Gastrocnemius medialis (tissue), 4 donors: ENCODE measurements around the gene LDB3. TPM values are rescaled to one million over a fixed set of nuclear protein-coding genes. Genes with fewer than 3 reads are reported as not detected.

Experiments used
- ATAC-seq, 2 donors: fragments of 150-250 bp; one replicate each; pipeline ENCODE4 v1.9.1; 2016
- DNase-seq, 2 donors: peaks; one replicate each; pipeline ENCODE4 v3.0.0-alpha.2; 2019
- H3K27ac ChIP-seq, 4 donors: fragments of 200-600 bp; sonication (generic); 1 replicate in 1 of 4; 2 replicates in 3 of 4; pipeline ENCODE4 v1.5.1; 2016 to 2018; ENCODE audit warnings: mild to moderate bottlenecking in 2 of 4, moderate library complexity in 1 of 4
- H3K27me3 ChIP-seq, 3 donors: fragments of 200-600 bp; sonication (generic) in 2 of 3; 1 replicate in 1 of 3; 2 replicates in 2 of 3; pipeline versions ENCODE4 v1.5.1 to v1.6.0; 2016 to 2019; ENCODE audit warnings: mild to moderate bottlenecking in 1 of 3, moderate library complexity in 1 of 3
- H3K36me3 ChIP-seq, 2 donors: fragments of 200-600 bp; sonication (generic) in 1 of 2; one replicate each; pipeline ENCODE4 v1.5.1; 2017 to 2018
- H3K4me1 ChIP-seq, 2 donors: fragments of 200-600 bp; sonication (generic) in 1 of 2; one replicate each; pipeline ENCODE4 v1.5.1; 2016 to 2017; ENCODE audit warnings: mild to moderate bottlenecking in 2 of 2
- H3K4me3 ChIP-seq, 4 donors: fragments of 200-600 bp; sonication (generic) in 3 of 4; 1 replicate in 1 of 4; 2 replicates in 3 of 4; pipeline ENCODE4 v1.5.1; 2016 to 2019; ENCODE audit warnings: mild to moderate bottlenecking in 2 of 4
- H3K9me3 ChIP-seq, 3 donors: fragments of 200-600 bp; sonication (generic) in 2 of 3; 1 replicate in 1 of 3; 2 replicates in 2 of 3; pipeline ENCODE4 v1.5.1; 2016 to 2019
- POLR2A ChIP-seq, 2 donors: fragments of 450-650 bp; IDR thresholded peaks; one replicate each; pipeline ENCODE4 v1.6.1; 2017; ENCODE audit warnings: antibody characterized with exemption in 2 of 2, mild to moderate bottlenecking in 2 of 2, moderate library complexity in 2 of 2
- in situ Hi-C, 4 donors: fragments of 200-750 bp; cut with MboI; loops; one replicate each; pipeline versions ENCODE4 v1.15.0 to v1.8.0; 2017; ENCODE audit warnings: low sequenced_read_pairs in 4 of 4
- intact Hi-C: fragments of 100-400 bp; cut with DNase I; formaldehyde crosslinking; loops from one replicate; pipeline ENCODE4 v1.15.1; 2023; ENCODE audit warnings: low total_unique reads
- total RNA-seq, 4 donors: library from RNA; depleted of rRNA; stranded (reverse); fragments of >200 nt; gene quantifications; one replicate each; pipeline versions ENCODE4 v1.1.0 to v1.2.3, GENCODE V29; 2016
- TF ChIP-seq, protein P1 (sequence below), 5 experiments: fragments of 450-650 bp in 3 of 5; fragments of 200-600 bp in 2 of 5; sonication (generic) in 2 of 5; IDR thresholded peaks in 4 of 5; conservative IDR thresholded peaks in 1 of 5; 1 replicate in 4 of 5; 2 replicates in 1 of 5; pipeline ENCODE4 v1.5.1; 2016 to 2019; ENCODE audit warnings: antibody characterized with exemption in 5 of 5, mild to moderate bottlenecking in 3 of 5, moderate library complexity in 3 of 5

Gene LDB3
- total RNA-seq, 4 donors from 2014 or later, result 164 to 305 (median 227) TPM

DNA sequence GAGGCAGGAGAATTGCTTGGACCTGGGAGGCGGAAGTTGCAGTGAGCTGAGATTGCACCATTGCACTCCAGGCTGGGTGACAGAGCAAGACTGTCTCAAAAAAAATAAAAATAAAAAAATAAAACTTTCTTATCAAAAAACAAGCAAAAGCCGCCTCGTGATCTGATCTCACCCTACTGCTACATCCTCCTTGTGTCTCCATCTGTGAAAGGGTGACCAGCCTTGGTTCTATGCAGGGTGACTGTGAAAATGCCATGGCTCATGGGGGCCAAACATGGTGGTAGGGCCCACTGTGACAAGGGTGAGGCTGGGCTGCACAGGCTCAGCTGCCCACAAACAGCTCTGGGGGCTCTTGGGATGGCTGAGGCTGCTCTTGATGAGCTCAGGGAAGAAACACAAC, 14.9 kb upstream of the LDB3 start:
- DNase-seq (no peak), ATAC-seq (no peak)
- Histone ChIP-seq H3K4me1 (peaks cover 16 to 20% of the 10 kb centered on the region in 2 donors), H3K4me3 (no peak overlapping the region), H3K9me3 (no peaks in the 10 kb centered on the region), H3K27ac (no peak overlapping the region), H3K27me3 (no peaks in the 10 kb centered on the region), H3K36me3 (no peaks in the 10 kb centered on the region)
- intact Hi-C loops, result no loop called here
- TF ChIP-seq, protein P1, sequence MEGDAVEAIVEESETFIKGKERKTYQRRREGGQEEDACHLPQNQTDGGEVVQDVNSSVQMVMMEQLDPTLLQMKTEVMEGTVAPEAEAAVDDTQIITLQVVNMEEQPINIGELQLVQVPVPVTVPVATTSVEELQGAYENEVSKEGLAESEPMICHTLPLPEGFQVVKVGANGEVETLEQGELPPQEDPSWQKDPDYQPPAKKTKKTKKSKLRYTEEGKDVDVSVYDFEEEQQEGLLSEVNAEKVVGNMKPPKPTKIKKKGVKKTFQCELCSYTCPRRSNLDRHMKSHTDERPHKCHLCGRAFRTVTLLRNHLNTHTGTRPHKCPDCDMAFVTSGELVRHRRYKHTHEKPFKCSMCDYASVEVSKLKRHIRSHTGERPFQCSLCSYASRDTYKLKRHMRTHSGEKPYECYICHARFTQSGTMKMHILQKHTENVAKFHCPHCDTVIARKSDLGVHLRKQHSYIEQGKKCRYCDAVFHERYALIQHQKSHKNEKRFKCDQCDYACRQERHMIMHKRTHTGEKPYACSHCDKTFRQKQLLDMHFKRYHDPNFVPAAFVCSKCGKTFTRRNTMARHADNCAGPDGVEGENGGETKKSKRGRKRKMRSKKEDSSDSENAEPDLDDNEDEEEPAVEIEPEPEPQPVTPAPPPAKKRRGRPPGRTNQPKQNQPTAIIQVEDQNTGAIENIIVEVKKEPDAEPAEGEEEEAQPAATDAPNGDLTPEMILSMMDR (IDR thresholded peaks at IDR 0.05 in 4 of 5, conservative IDR thresholded peaks at IDR 0.05 in 1 of 5), result no peak
- no peak for TF ChIP-seq POLR2A (IDR thresholded peaks at IDR 0.05)
- in situ Hi-C loops, result no loop called here

DNA sequence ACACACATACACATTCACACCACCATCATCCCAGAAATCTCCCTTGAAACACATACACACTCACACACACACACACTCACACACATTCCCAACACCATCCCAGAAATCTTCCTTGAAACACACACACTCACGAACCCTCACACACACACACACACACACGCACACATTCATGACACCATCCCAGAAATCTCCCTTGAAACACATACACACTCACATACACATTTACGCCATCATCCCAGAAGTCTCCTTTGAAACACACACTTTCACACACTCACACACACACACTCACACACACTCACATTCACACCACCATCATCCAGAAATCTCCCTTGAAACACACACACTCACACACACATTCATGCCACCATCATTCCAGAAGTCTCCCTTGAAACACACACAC, 14.3 kb upstream of the LDB3 start:
- intact Hi-C loops (no loop called here), in situ Hi-C loops (no loop called here)
- ATAC-seq (no peak), DNase-seq (no peak)
- no peak overlapping the region for H3K4me3 ChIP-seq
- peaks cover 11 to 21% of the 10 kb centered on the region in 2 donors for H3K4me1 ChIP-seq
- H3K27me3 ChIP-seq, result no peaks in the 10 kb centered on the region
- TF ChIP-seq, protein P1 (IDR thresholded peaks at IDR 0.05 in 4 of 5, conservative IDR thresholded peaks at IDR 0.05 in 1 of 5), result no peak
- TF ChIP-seq POLR2A (IDR thresholded peaks at IDR 0.05), result no peak
- H3K36me3 ChIP-seq, result no peaks in the 10 kb centered on the region
- peak overlapping the region in 2 of 4 donors; percentile 42 to 46 for H3K27ac ChIP-seq
- H3K9me3 ChIP-seq, result no peaks in the 10 kb centered on the region

DNA sequence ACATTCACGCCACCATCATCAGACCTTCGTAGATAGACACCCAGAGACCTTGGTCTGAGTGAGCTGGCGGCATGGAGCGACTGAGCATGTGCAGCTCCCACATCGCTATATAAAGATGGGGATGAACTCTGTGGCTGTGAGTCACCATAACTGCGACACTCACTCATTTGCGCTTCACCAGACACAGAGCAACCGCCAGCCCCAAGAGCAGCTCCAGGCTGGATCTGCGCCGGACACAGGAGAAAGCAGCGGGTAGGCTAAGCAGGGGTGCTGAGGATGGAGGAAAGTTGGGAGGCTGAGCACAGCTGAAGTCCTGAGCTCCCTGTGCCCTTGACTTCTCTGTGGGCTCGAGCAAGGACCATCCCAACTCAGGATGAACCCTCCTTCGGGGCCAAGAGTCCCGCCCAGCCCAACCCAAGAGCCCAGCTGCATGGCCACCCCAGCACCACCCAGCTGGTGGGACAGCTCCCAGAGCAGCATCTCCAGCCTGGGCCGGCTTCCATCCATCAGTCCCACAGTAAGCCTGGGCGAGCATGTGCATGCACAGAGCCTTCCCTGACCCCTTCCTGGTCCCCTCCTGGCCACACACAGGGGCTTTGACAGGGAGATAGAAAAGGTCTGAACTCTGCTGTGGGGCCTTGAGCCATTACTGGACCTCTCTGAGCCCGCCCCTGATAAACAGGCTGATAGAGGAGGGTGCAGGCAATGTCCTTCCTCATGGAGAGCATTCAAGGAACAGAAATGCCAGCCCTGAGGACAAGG, 13.7 kb upstream of the LDB3 start, which contains the start of gene OPN4:
TSS of gene OPN4 (plus strand) at position 137 of the 762 bp plus-strand sequence. CDS start at position 374, 237 bp downstream.
- DNase-seq (no peak), ATAC-seq (no peak)
- H3K27me3 ChIP-seq, result no peaks in the 10 kb centered on the region
- H3K9me3 ChIP-seq, result no peaks in the 10 kb centered on the region
- intact Hi-C loops (no loop called here), in situ Hi-C loops (no loop called here)
- no peaks in the 10 kb centered on the region for H3K36me3 ChIP-seq
- H3K4me1 ChIP-seq, result peaks cover 5 to 15% of the 10 kb centered on the region in 2 donors
- H3K4me3 ChIP-seq, result no peak within 1 kb of the TSS
- H3K27ac ChIP-seq, result peak within 1 kb of the TSS in 3 of 4 donors; percentile 19 to 46 (median 42)
- no peak for TF ChIP-seq POLR2A (IDR thresholded peaks at IDR 0.05)
- TF ChIP-seq, protein P1 (IDR thresholded peaks at IDR 0.05 in 4 of 5, conservative IDR thresholded peaks at IDR 0.05 in 1 of 5), result no peak

DNA sequence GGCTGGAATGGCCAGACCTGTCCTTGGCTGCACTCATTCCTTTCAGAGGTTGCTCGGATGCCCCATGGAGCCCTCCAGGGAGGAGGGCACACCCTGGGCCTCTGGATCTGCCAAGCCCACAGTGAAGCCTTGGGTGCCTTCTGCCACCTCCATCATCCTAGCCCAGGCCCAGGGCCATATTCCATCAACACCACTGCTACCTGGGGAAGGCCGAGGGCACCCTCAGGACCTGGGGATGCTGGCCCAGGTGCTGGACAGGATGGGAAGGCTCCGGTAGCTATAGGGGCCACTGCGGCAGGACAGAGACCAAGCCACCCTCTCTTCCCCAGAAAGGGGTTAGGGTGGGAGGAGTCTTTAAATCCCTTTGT, 13.2 kb upstream of the LDB3 start:
- intact Hi-C loops, result no loop called here
- peak overlapping the region in 2 of 4 donors; percentile 4 to 42 for H3K27ac ChIP-seq
- H3K4me3 ChIP-seq, result no peak overlapping the region
- H3K4me1 ChIP-seq, result peaks cover 0 to 9% of the 10 kb centered on the region in 2 donors
- no peaks in the 10 kb centered on the region for H3K27me3 ChIP-seq
- no peaks in the 10 kb centered on the region for H3K9me3 ChIP-seq
- in situ Hi-C loops, result no loop called here
- DNase-seq (no peak), ATAC-seq (no peak)
- H3K36me3 ChIP-seq, result no peaks in the 10 kb centered on the region
- TF ChIP-seq POLR2A (IDR thresholded peaks at IDR 0.05), result no peak
- TF ChIP-seq, protein P1 (IDR thresholded peaks at IDR 0.05 in 4 of 5, conservative IDR thresholded peaks at IDR 0.05 in 1 of 5), result no peak
